ENCODE measurements around the gene MFSD11.

The MFSD11 gene

DNA sequence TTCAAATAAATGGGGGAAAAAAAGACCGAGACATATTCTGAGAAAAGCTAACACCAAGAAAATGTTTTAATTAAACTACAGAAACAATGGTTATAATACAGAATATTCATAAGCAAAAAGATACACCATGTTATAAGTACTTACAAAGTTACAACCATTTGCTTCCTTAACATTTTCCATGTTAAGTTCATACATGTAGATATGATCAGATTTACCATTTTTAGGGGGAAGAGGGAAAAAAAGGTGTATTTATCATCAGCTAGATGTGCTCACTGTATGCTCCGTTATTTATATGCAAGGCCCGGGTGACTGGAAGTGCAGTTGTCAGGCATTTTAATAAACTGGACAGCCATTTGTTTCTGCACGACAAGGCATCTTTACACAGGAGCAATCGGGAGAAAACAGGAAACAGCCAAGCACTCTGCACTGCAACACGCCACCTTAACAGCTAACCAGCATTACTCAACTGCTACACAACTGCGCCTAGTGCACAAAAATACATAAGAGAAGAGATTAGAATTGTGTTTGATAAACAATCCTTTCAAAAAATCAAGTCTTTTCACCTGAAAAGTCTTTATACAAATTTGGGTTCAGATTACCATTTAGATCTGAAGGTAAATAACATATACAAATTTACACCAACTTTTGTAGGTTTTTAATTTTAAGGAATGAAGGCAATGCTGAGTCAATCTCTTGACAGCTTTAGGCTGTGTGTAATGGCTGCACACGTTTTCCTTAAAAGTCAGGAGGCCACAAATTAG lies 3.7 kb upstream of the MFSD11 start:
- H3K4me3 ChIP-seq (ENCODE audit: low read depth, low read length), result peak overlapping the region; percentile 93
- TF ChIP-seq, protein P1, sequence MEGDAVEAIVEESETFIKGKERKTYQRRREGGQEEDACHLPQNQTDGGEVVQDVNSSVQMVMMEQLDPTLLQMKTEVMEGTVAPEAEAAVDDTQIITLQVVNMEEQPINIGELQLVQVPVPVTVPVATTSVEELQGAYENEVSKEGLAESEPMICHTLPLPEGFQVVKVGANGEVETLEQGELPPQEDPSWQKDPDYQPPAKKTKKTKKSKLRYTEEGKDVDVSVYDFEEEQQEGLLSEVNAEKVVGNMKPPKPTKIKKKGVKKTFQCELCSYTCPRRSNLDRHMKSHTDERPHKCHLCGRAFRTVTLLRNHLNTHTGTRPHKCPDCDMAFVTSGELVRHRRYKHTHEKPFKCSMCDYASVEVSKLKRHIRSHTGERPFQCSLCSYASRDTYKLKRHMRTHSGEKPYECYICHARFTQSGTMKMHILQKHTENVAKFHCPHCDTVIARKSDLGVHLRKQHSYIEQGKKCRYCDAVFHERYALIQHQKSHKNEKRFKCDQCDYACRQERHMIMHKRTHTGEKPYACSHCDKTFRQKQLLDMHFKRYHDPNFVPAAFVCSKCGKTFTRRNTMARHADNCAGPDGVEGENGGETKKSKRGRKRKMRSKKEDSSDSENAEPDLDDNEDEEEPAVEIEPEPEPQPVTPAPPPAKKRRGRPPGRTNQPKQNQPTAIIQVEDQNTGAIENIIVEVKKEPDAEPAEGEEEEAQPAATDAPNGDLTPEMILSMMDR (IDR thresholded peaks at IDR 0.05; ENCODE audit: low read depth, low read length, missing control alignments), result no peak
- in situ Hi-C loops (cut with HindIII; ENCODE audit: low sequenced_read_pairs), result loop anchor here (25.0 kb wide), 1 partner anchor 172 kb away; a partner anchor contains a TSS
- DNase-seq (ENCODE audit: low read depth), result no peak

DNA sequence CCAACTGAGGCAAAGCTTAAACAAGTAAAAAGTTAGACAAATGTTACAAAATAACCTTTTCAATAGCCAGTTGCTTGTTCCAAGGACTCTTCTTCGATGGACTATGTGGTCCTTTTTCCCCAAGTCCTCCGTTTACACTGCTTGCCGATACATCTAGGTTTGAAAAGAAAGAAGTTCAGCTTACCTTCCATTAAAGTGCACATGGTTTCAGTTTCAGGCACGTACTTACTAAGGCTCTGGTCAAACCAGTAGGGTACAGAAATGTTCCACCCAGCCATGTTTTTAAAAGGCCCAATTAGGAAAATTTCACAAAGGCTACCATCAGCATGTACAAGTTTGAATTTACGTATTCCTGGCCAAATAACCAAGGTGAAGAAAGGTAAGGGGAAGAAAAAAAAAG lies 2.9 kb upstream of the MFSD11 start:
- DNase-seq (ENCODE audit: low read depth), result no peak
- peak overlapping the region; percentile 93 for H3K4me3 ChIP-seq (ENCODE audit: low read depth, low read length)
- in situ Hi-C loops (cut with HindIII; ENCODE audit: low sequenced_read_pairs), result loop anchor here (25.0 kb wide), 1 partner anchor 173 kb away; a partner anchor contains a TSS
- TF ChIP-seq, protein P1 (IDR thresholded peaks at IDR 0.05; ENCODE audit: low read depth, low read length, missing control alignments), result no peak

DNA sequence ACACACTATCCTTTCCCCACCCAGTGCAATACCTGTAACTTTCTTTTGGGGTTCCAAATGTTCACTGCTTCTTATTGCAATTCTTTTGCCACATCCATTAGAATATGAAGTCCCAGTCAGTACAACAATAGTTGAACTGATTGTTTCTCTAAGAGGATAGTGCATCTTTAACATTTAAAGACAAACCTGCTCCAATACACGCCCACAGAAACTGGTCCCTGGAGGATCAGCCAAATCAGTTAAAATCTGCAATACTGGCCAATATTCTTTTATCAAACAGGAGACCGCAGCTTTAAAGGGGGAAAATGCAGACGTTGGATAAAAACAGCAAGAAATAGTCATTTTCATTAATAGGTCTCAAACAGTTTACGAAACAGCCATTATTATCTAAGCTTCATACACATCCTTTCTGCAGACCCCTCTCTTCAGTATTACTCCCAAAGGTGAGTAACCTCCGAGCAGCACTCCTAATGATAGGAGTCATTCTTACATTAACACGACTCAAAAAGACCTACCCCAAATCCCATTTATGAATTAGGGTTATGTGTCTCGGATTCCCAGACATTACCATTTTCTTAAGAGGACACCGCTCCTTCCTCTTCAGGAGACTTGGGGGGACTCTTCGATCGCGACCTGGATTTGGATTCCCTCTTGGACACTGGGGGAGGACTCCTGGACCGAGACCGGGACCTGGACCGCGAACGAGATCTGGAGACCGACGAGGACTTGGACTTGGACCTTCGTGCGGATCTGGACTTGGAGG lies 2.2 kb upstream of the MFSD11 start:
- peak overlapping the region; percentile 93 for H3K4me3 ChIP-seq (ENCODE audit: low read depth, low read length)
- TF ChIP-seq, protein P1 (IDR thresholded peaks at IDR 0.05; ENCODE audit: low read depth, low read length, missing control alignments), result no peak
- in situ Hi-C loops (cut with HindIII; ENCODE audit: low sequenced_read_pairs), result loop anchor here (25.0 kb wide), 1 partner anchor 173 kb away; a partner anchor contains a TSS
- no peak for DNase-seq (ENCODE audit: low read depth)

DNA sequence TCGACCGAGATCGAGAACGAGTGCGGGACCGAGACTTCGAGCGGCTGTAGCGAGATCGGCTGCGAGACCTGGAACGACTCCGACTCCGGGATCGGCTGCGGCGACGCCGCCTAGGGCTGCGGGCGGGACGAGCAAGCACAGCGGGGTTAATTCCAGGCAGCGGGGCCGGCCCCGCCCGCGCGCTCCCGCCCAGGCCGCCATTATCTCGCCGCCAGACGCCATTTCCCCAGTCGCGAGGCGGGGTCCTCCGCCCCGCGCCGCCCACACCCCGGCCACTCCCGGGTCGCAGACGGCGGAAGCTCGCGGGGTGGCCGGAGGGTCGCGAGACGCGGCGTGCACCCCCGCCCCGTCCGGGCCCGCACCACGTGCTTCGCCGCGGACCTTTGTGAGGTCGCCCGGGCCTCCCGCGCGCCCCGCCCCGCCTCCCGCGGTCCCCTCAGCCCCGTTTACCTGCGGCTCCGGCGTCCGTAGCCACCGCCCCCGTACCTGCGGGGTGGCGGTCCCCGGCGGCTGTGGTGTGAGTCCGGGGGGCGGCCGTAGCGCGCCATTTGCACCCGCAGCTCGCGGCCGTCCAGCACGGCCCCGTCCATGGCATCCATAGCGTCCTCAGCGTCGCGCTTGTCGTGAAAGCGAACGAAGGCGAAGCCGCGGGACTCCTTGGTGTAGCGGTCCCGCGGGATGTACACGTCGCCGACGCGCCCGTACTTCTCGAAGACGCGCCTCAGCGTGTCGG lies 1.4 kb upstream of the MFSD11 start:
- in situ Hi-C loops (cut with HindIII; ENCODE audit: low sequenced_read_pairs), result loop anchor here (25.0 kb wide), 1 partner anchor 174 kb away; a partner anchor contains a TSS
- TF ChIP-seq, protein P1 (IDR thresholded peaks at IDR 0.05; ENCODE audit: low read depth, low read length, missing control alignments), result peak; percentile 18
- DNase-seq (ENCODE audit: low read depth), result no peak
- H3K4me3 ChIP-seq (ENCODE audit: low read depth, low read length), result peak overlapping the region; percentile 93

GRCh38 chr17:76737082-76737675 lies 740 bp upstream of the MFSD11 start, which contains the start of gene SRSF2:
SRSF2 (minus strand) TSS chr17:76737331; CDS start chr17:76737160, 171 bp downstream.
- H3K4me3 ChIP-seq (ENCODE audit: low read depth, low read length), result peak within 1 kb of the TSS; percentile 93
- in situ Hi-C loops (cut with HindIII; ENCODE audit: low sequenced_read_pairs), result loop anchor here (25.0 kb wide), 1 partner anchor 175 kb away; a partner anchor contains a TSS
- peak; percentile 96 for DNase-seq (ENCODE audit: low read depth)
- TF ChIP-seq, protein P1 (IDR thresholded peaks at IDR 0.05; ENCODE audit: low read depth, low read length, missing control alignments), result no peak
